Naive thymus-derived CD8-positive, alpha-beta T cell (primary cell): ENCODE data around the gene ADAMTS7. TPM values are rescaled to one million over a fixed set of nuclear protein-coding genes. Genes with fewer than 3 reads are reported as not detected.
"Not testable (repeated sequence)": the region's sequence is repeated elsewhere in the genome, so short reads cannot be mapped to it uniquely, and the experiment has no call there.

ENCODE experiments used
- ATAC-seq, 2 donors: fragments of 150-1000 bp; cut with Tn5 transposase in 1 of 2; sonication (Bioruptor Pico), chemical (Tn5 transposase) in 1 of 2; 1 replicate in 1 of 2; 2 replicates in 1 of 2; pipeline ENCODE4 v1.10.0; 2021; ENCODE audit warnings: mild to moderate bottlenecking in 2 of 2, moderate library complexity in 2 of 2
- POLR2A ChIA-PET: fragments of 350-600 bp; sonication (Branson Sonifier 250); formaldehyde crosslinking; loops from one replicate; lab custom pipeline; 2021; ENCODE audit warnings: antibody characterized with exemption; lab: Charles Lee
- DNase-seq, 10 donors: peaks; one replicate each; pipeline versions ENCODE4 v3.0.0 to v3.0.0-alpha.2; 2020 to 2022
- H3K27ac Mint-ChIP-seq, 10 donors: one replicate each; pipeline ENCODE4 v1.8.0; 2020 to 2022; ENCODE audit warnings: mild to moderate bottlenecking in 10 of 10, mixed read lengths in 10 of 10, moderate library complexity in 4 of 10, inconsistent platforms in 1 of 10
- H3K27me3 Mint-ChIP-seq, 5 donors: one replicate each; pipeline ENCODE4 v1.8.0; 2021 to 2022; ENCODE audit warnings: mixed read lengths in 5 of 5
- H3K36me3 Mint-ChIP-seq, 3 donors: one replicate each; pipeline ENCODE4 v1.8.0; 2020 to 2022; ENCODE audit warnings: mixed read lengths in 3 of 3, mild to moderate bottlenecking in 2 of 3, inconsistent platforms in 1 of 3
- H3K4me1 Mint-ChIP-seq, 4 donors: one replicate each; pipeline ENCODE4 v1.8.0; 2021 to 2022; ENCODE audit warnings: mixed read lengths in 4 of 4
- H3K4me3 Mint-ChIP-seq, 10 donors: one replicate each; pipeline ENCODE4 v1.8.0; 2020 to 2022; ENCODE audit warnings: mild to moderate bottlenecking in 10 of 10, mixed read lengths in 10 of 10, moderate library complexity in 6 of 10, inconsistent platforms in 1 of 10
- H3K9me3 Mint-ChIP-seq, 9 donors: one replicate each; pipeline ENCODE4 v1.8.0; 2020 to 2022; ENCODE audit warnings: mixed read lengths in 9 of 9, mild to moderate bottlenecking in 3 of 9, inconsistent platforms in 1 of 9, moderate library complexity in 1 of 9
- polyA plus RNA-seq, 3 donors: library from polyadenylated mRNA; unstranded; fragments of 300-500 nt; fragmentation: Illumina TruSeq; gene quantifications; one replicate each; pipeline ENCODE4 v1.2.3, GENCODE V29; 2021
- total RNA-seq, 8 experiments: library from RNA in 2 of 8; stranded (reverse) in 2 of 8; gene quantifications; one replicate each; pipeline ENCODE4 v1.2.3 and lab custom pipeline; 2021 to 2026

ADAMTS7 gene
- total and polyA plus RNA-seq, 5 experiments from 2014 or later, result 0.16 to 0.31 TPM; not detected in 3

- H3K4me1 Mint-ChIP-seq, result peaks cover 10 to 41% (median 37%) of the 10 kb centered on the region in 4 donors
- H3K9me3 Mint-ChIP-seq, H3K27me3 Mint-ChIP-seq, ATAC-seq, H3K4me3 Mint-ChIP-seq, H3K36me3 Mint-ChIP-seq, POLR2A ChIA-PET: not testable (repeated sequence)
- DNase-seq, result peak in 1 of 10 donors; percentile 41
- peak overlapping the region in 3 of 10 donors; percentile 14 to 61 (median 59) for H3K27ac Mint-ChIP-seq
Observed at GRCh38 chr15:78758486-78759200, 52.6 kb downstream of the ADAMTS7 start.

- H3K4me1 Mint-ChIP-seq, result peaks cover 7 to 37% (median 32%) of the 10 kb centered on the region in 4 donors
- H3K36me3 Mint-ChIP-seq, H3K27ac Mint-ChIP-seq, ATAC-seq, H3K9me3 Mint-ChIP-seq, H3K4me3 Mint-ChIP-seq, H3K27me3 Mint-ChIP-seq, POLR2A ChIA-PET: not testable (repeated sequence)
- peak in 1 of 10 donors; percentile 49 for DNase-seq
Observed at GRCh38 chr15:78758084-78758483, 53.2 kb downstream of the ADAMTS7 start.

- Mint-ChIP-seq H3K4me3 (peak overlapping the region in 2 of 10 donors; percentile 7 to 55), H3K4me1 (peaks cover 7 to 36% (median 30%) of the 10 kb centered on the region in 4 donors), H3K36me3 (no peaks in the 10 kb centered on the region), H3K27me3 (no peaks in the 10 kb centered on the region), H3K27ac (peak overlapping the region in 5 of 10 donors; percentile 8 to 81 (median 69)), H3K9me3 (no peaks in the 10 kb centered on the region)
- POLR2A ChIA-PET, result no interaction called here
- DNase-seq (no peak), ATAC-seq (no peak)
Observed at GRCh38 chr15:78757636-78757905, 53.7 kb downstream of the ADAMTS7 start.

- H3K27me3 Mint-ChIP-seq, H3K9me3 Mint-ChIP-seq, POLR2A ChIA-PET, H3K36me3 Mint-ChIP-seq: not testable (repeated sequence)
- H3K4me1 Mint-ChIP-seq, result peaks cover 7 to 33% (median 27%) of the 10 kb centered on the region in 4 donors
- H3K27ac Mint-ChIP-seq, result peak overlapping the region in 6 of 10 donors; percentile 8 to 81 (median 72)
- DNase-seq (peak in 2 of 10 donors; percentile 58 to 72), ATAC-seq (peak in 1 of 2 donors; percentile 34)
- H3K4me3 Mint-ChIP-seq, result peak overlapping the region in 3 of 10 donors; percentile 7 to 55 (median 18)
Observed at GRCh38 chr15:78756781-78757635, 54.3 kb downstream of the ADAMTS7 start.

- H3K36me3 Mint-ChIP-seq, POLR2A ChIA-PET, H3K27ac Mint-ChIP-seq, H3K9me3 Mint-ChIP-seq, H3K27me3 Mint-ChIP-seq, H3K4me3 Mint-ChIP-seq: not testable (repeated sequence)
- ATAC-seq, result peak; percentile 56 to 76
- peak in 7 of 10 donors; percentile 27 to 65 (median 46) for DNase-seq
- peaks cover 4 to 25% (median 17%) of the 10 kb centered on the region in 4 donors for H3K4me1 Mint-ChIP-seq
Observed at GRCh38 chr15:78755900-78756591, 55.2 kb downstream of the ADAMTS7 start.

GRCh38 chr15:78754637-78755280, 56.5 kb downstream of the ADAMTS7 start:
- peaks cover 4 to 23% (median 15%) of the 10 kb centered on the region in 4 donors for H3K4me1 Mint-ChIP-seq
- ATAC-seq, H3K9me3 Mint-ChIP-seq, H3K36me3 Mint-ChIP-seq, H3K27me3 Mint-ChIP-seq, H3K27ac Mint-ChIP-seq, H3K4me3 Mint-ChIP-seq: not testable (repeated sequence)
- POLR2A ChIA-PET, result interaction anchor here (0.6 kb wide), 1 partner anchor 63 kb away, joined by 3 read pairs; no protein-coding TSS in a partner anchor
- peak in 1 of 10 donors; percentile 24 for DNase-seq

- ATAC-seq, H3K4me3 Mint-ChIP-seq, H3K27me3 Mint-ChIP-seq, POLR2A ChIA-PET, H3K9me3 Mint-ChIP-seq, H3K36me3 Mint-ChIP-seq: not testable (repeated sequence)
- Mint-ChIP-seq H3K27ac (peak overlapping the region in 1 of 10 donors; percentile 78), H3K4me1 (peaks cover 4 to 22% (median 15%) of the 10 kb centered on the region in 4 donors)
- DNase-seq, result peak in 1 of 10 donors; percentile 18
Observed at GRCh38 chr15:78753751-78754535, 57.3 kb downstream of the ADAMTS7 start.

GRCh38 chr15:78753359-78753659, 58.0 kb downstream of the ADAMTS7 start:
- H3K9me3 Mint-ChIP-seq, POLR2A ChIA-PET, H3K36me3 Mint-ChIP-seq, ATAC-seq, H3K4me3 Mint-ChIP-seq, H3K27me3 Mint-ChIP-seq: not testable (repeated sequence)
- peaks cover 4 to 20% (median 15%) of the 10 kb centered on the region in 4 donors for H3K4me1 Mint-ChIP-seq
- peak in 1 of 10 donors; percentile 4 for DNase-seq
- peak overlapping the region in 1 of 10 donors; percentile 78 for H3K27ac Mint-ChIP-seq

GRCh38 chr15:78752492-78753358, 58.5 kb downstream of the ADAMTS7 start:
- POLR2A ChIA-PET, result no interaction called here
- peak in 1 of 10 donors; percentile 37 for DNase-seq
- Mint-ChIP-seq H3K4me1 (peaks cover 4 to 20% (median 15%) of the 10 kb centered on the region in 4 donors), H3K27ac (no peak overlapping the region), H3K36me3 (no peaks in the 10 kb centered on the region), H3K4me3 (no peak overlapping the region), H3K9me3 (no peaks in the 10 kb centered on the region), H3K27me3 (no peaks in the 10 kb centered on the region)
- ATAC-seq, result no peak

- no peak for ATAC-seq
- POLR2A ChIA-PET, result no interaction called here
- H3K9me3 Mint-ChIP-seq, result no peaks in the 10 kb centered on the region
- H3K27me3 Mint-ChIP-seq, result no peaks in the 10 kb centered on the region
- H3K4me1 Mint-ChIP-seq, result peaks cover 2 to 10% (median 6%) of the 10 kb centered on the region in 4 donors
- H3K36me3 Mint-ChIP-seq, result no peaks in the 10 kb centered on the region
- DNase-seq, result peak in 1 of 10 donors; percentile 28
- H3K4me3 Mint-ChIP-seq, result no peak overlapping the region
- no peak overlapping the region for H3K27ac Mint-ChIP-seq
Observed at GRCh38 chr15:78751602-78751979, 59.7 kb downstream of the ADAMTS7 start.

- POLR2A ChIA-PET, H3K27me3 Mint-ChIP-seq, H3K9me3 Mint-ChIP-seq, H3K4me1 Mint-ChIP-seq, H3K36me3 Mint-ChIP-seq: not testable (repeated sequence)
- DNase-seq (peak; percentile 90 to 99 (median 93)), ATAC-seq (peak; percentile 100)
- Mint-ChIP-seq H3K4me3 (peak overlapping the region in 9 of 10 donors; percentile 25 to 79 (median 50)), H3K27ac (peak overlapping the region in 2 of 10 donors; percentile 11 to 73)
Observed at GRCh38 chr15:78750974-78751601, 60.2 kb downstream of the ADAMTS7 start.
